GM23338 (cell line): ENCODE measurements around the gene CENPP.

Source experiments
- EZH2 ChIP-seq: fragments of 200-600 bp; sonication (generic); IDR thresholded peaks from one replicate; pipeline ENCODE4 v1.8.0; 2017; ENCODE audit warnings: antibody characterized with exemption, mild to moderate bottlenecking, low read depth; ENCODE audit not compliant: unreplicated experiment
- NANOG ChIP-seq: IDR thresholded peaks from 2 replicates; pipeline ENCODE4 v1.6.1; 2016; ENCODE audit warnings: antibody characterized with exemption, borderline replicate concordance
- TF ChIP-seq, protein P1 (sequence below), 2 experiments: fragments of 200-600 bp in 1 of 2; sonication (generic) in 1 of 2; conservative IDR thresholded peaks; 2 replicates each; pipeline versions ENCODE4 v1.5.1 to v1.6.1; 2016 to 2017; ENCODE audit warnings: antibody characterized with exemption in 2 of 2, low read depth in 2 of 2, mild to moderate bottlenecking in 2 of 2, moderate library complexity in 1 of 2

GRCh38 chr9:92529124-92529523, 203.4 kb downstream of the CENPP start:
- TF ChIP-seq, protein P1, sequence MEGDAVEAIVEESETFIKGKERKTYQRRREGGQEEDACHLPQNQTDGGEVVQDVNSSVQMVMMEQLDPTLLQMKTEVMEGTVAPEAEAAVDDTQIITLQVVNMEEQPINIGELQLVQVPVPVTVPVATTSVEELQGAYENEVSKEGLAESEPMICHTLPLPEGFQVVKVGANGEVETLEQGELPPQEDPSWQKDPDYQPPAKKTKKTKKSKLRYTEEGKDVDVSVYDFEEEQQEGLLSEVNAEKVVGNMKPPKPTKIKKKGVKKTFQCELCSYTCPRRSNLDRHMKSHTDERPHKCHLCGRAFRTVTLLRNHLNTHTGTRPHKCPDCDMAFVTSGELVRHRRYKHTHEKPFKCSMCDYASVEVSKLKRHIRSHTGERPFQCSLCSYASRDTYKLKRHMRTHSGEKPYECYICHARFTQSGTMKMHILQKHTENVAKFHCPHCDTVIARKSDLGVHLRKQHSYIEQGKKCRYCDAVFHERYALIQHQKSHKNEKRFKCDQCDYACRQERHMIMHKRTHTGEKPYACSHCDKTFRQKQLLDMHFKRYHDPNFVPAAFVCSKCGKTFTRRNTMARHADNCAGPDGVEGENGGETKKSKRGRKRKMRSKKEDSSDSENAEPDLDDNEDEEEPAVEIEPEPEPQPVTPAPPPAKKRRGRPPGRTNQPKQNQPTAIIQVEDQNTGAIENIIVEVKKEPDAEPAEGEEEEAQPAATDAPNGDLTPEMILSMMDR (conservative IDR thresholded peaks at IDR 0.05; ENCODE audit: low read depth in 2 of 2), result no peak
- TF ChIP-seq EZH2 (no peak), NANOG (no peak)
